H1 (cell line): Measurements from ENCODE around the gene AGBL4. TPM values are rescaled to one million over a fixed set of nuclear protein-coding genes. Genes with fewer than 3 reads are reported as not detected.

ENCODE experiments used
- CTCF ChIA-PET: fragments of 300-600 bp; sonication (Branson Sonifier 250); formaldehyde crosslinking; loops from one replicate; lab custom pipeline; 2021; ENCODE audit not compliant: partially characterized antibody; lab: Charles Lee
- POLR2A ChIA-PET: fragments of 300-600 bp; sonication (Branson Sonifier 250); formaldehyde crosslinking; loops from one replicate; lab custom pipeline; 2021; ENCODE audit warnings: inconsistent platforms; ENCODE audit not compliant: partially characterized antibody; lab: Charles Lee
- DNase-seq, 2 experiments: peaks; one replicate each; pipeline versions ENCODE4 v3.0.0 to v3.0.0-alpha.2; 2010 to 2022; ENCODE audit warnings: low spot score in 2 of 2, low read depth in 1 of 2, mixed read lengths in 1 of 2
- FAIRE-seq: peaks from 2 replicates; lab custom pipeline; 2011; peaks lifted over from hg19 to GRCh38; lab: Jason Lieb, UNC
- H2AFZ ChIP-seq: 2 replicates; pipeline ENCODE4 v1.8.1; 2012; ENCODE audit warnings: low read length, inconsistent platforms
- H2AK5ac ChIP-seq: 2 replicates; pipeline ENCODE4 v1.6.1; 2013; ENCODE audit warnings: low read depth, low read length
- H2BK120ac ChIP-seq: replicated peaks from 2 replicates; pipeline ENCODE3; 2013; ENCODE audit warnings: low read depth, low read length, inconsistent platforms
- H2BK12ac ChIP-seq: 2 replicates; pipeline ENCODE4 v1.6.1; 2013; ENCODE audit warnings: low read depth, low read length
- H2BK15ac ChIP-seq: 2 replicates; pipeline ENCODE4 v1.6.1; 2013; ENCODE audit warnings: low read length
- H2BK20ac ChIP-seq: 2 replicates; pipeline ENCODE4 v1.6.1; 2013; ENCODE audit warnings: low read length
- H2BK5ac ChIP-seq: 2 replicates; pipeline ENCODE4 v1.6.1; 2013; ENCODE audit warnings: low read depth, low read length
- H3K14ac ChIP-seq: 2 replicates; pipeline ENCODE4 v1.6.1; 2013; ENCODE audit warnings: inconsistent platforms; ENCODE audit not compliant: insufficient read length
- H3K18ac ChIP-seq: 2 replicates; pipeline ENCODE4 v1.6.1; 2013; ENCODE audit warnings: low read length; ENCODE audit errors: extremely low read depth
- H3K23ac ChIP-seq: 2 replicates; pipeline ENCODE4 v1.6.1; 2013; ENCODE audit warnings: inconsistent platforms; ENCODE audit not compliant: insufficient read length
- H3K23me2 ChIP-seq: 2 replicates; pipeline ENCODE4 v1.6.1; 2013; ENCODE audit warnings: low read depth, low read length
- H3K27ac ChIP-seq: 2 replicates; pipeline ENCODE4 v1.6.1; 2011; ENCODE audit warnings: low read depth, low read length, inconsistent platforms
- H3K27me3 ChIP-seq, 4 experiments: replicated peaks in 1 of 4; 1 replicate in 1 of 4; 2 replicates in 3 of 4; pipeline versions ENCODE4 v1.6.1 to v1.8.1; 2011 to 2013; ENCODE audit warnings: low read length in 3 of 4, mild to moderate bottlenecking in 3 of 4, inconsistent platforms in 2 of 4, mixed read lengths in 2 of 4, moderate library complexity in 1 of 4; ENCODE audit not compliant: control insufficient read depth in 3 of 4, insufficient read depth in 3 of 4; ENCODE audit errors: extremely low read depth in 1 of 4
- H3K36me3 ChIP-seq, 4 experiments: 2 replicates each; pipeline versions ENCODE4 v1.6.1 to v1.8.1; 2011 to 2013; ENCODE audit warnings: mild to moderate bottlenecking in 4 of 4, low read length in 3 of 4, moderate library complexity in 2 of 4, control low read depth in 1 of 4, inconsistent platforms in 1 of 4; ENCODE audit not compliant: insufficient read depth in 4 of 4, control insufficient read depth in 2 of 4
- H3K4ac ChIP-seq: replicated peaks from 2 replicates; pipeline ENCODE3; 2013; ENCODE audit warnings: low read length, low read depth, mixed read lengths, inconsistent platforms; ENCODE audit not compliant: insufficient read length
- H3K4me1 ChIP-seq, 4 experiments: replicated peaks in 1 of 4; 1 replicate in 1 of 4; 2 replicates in 3 of 4; pipeline versions ENCODE4 v1.6.1 to v1.8.1; 2011 to 2013; ENCODE audit warnings: low read length in 3 of 4, inconsistent platforms in 2 of 4, mixed read lengths in 1 of 4; ENCODE audit not compliant: insufficient read depth in 4 of 4, control insufficient read depth in 3 of 4
- H3K4me2 ChIP-seq, 2 experiments: 2 replicates each; pipeline versions ENCODE4 v1.6.1 to v1.8.1; 2011 to 2013; ENCODE audit warnings: low read depth in 2 of 2, low read length in 2 of 2, control low read depth in 1 of 2, inconsistent platforms in 1 of 2, mild to moderate bottlenecking in 1 of 2; ENCODE audit not compliant: insufficient read depth in 1 of 2
- H3K4me3 ChIP-seq, 4 experiments: fragments of 200-600, 300-600 bp in 1 of 4; sonication (generic), shearing (Covaris generic), sonication (Bioruptor Twin) in 1 of 4; 2 replicates each; pipeline versions ENCODE4 v1.5.1 to v1.8.1; 2011 to 2016; ENCODE audit warnings: low read length in 4 of 4, low read depth in 3 of 4, control low read depth in 2 of 4, inconsistent platforms in 2 of 4, mild to moderate bottlenecking in 2 of 4, mixed read lengths in 1 of 4, moderate library complexity in 1 of 4; ENCODE audit not compliant: insufficient read depth in 2 of 4; ENCODE audit errors: extremely low read depth in 1 of 4
- H3K56ac ChIP-seq: replicated peaks from 2 replicates; pipeline ENCODE3; 2013; ENCODE audit warnings: low read depth, mild to moderate bottlenecking, mixed read lengths, low read length, inconsistent platforms; ENCODE audit not compliant: insufficient read length
- H3K79me1 ChIP-seq: 2 replicates; pipeline ENCODE4 v1.6.1; 2013; ENCODE audit warnings: low read depth, low read length, control low read depth
- H3K79me2 ChIP-seq, 2 experiments: 2 replicates each; pipeline versions ENCODE4 v1.6.1 to v1.8.1; 2012 to 2013; ENCODE audit warnings: low read length in 2 of 2, mild to moderate bottlenecking in 2 of 2, inconsistent platforms in 1 of 2; ENCODE audit not compliant: insufficient read depth in 2 of 2, control insufficient read depth in 1 of 2
- H3K9ac ChIP-seq, 4 experiments: replicated peaks in 1 of 4; 1 replicate in 1 of 4; 2 replicates in 3 of 4; pipeline versions ENCODE4 v1.6.1 to v1.8.1; 2011 to 2013; ENCODE audit warnings: low read depth in 3 of 4, low read length in 3 of 4, control low read depth in 2 of 4, mild to moderate bottlenecking in 2 of 4, moderate library complexity in 2 of 4, inconsistent platforms in 1 of 4; ENCODE audit errors: extremely low read depth in 1 of 4
- H3K9me3 ChIP-seq, 2 experiments: 2 replicates each; pipeline versions ENCODE4 v1.6.1 to v1.8.1; 2012 to 2013; ENCODE audit warnings: mild to moderate bottlenecking in 2 of 2, moderate library complexity in 2 of 2, control low read depth in 1 of 2, inconsistent platforms in 1 of 2, low read depth in 1 of 2, low read length in 1 of 2, mixed read lengths in 1 of 2; ENCODE audit not compliant: insufficient read depth in 2 of 2
- H4K20me1 ChIP-seq, 2 experiments: replicated peaks in 1 of 2; 2 replicates each; pipeline versions ENCODE3 to v1.8.1; 2011 to 2013; ENCODE audit warnings: inconsistent platforms in 2 of 2, low read length in 2 of 2, mild to moderate bottlenecking in 1 of 2; ENCODE audit not compliant: insufficient read depth in 2 of 2, control insufficient read depth in 1 of 2
- H4K5ac ChIP-seq: 2 replicates; pipeline ENCODE4 v1.6.1; 2013; ENCODE audit warnings: low read length, low read depth, mixed read lengths, inconsistent platforms; ENCODE audit not compliant: insufficient read length
- H4K8ac ChIP-seq: 2 replicates; pipeline ENCODE4 v1.8.0; 2013; ENCODE audit warnings: mild to moderate bottlenecking, moderate library complexity, low read length, inconsistent platforms; ENCODE audit not compliant: insufficient read depth; ENCODE audit errors: extremely low read depth
- H4K91ac ChIP-seq: replicated peaks from 2 replicates; pipeline ENCODE3; 2013; ENCODE audit warnings: low read length, mixed read lengths, inconsistent platforms; ENCODE audit not compliant: insufficient read length
- ASH2L ChIP-seq: fragments of 200-600, 300-600 bp; sonication (generic); IDR thresholded peaks from one replicate; pipeline ENCODE4 v1.7.1; 2017; ENCODE audit warnings: low read length
- CTBP2 ChIP-seq: IDR thresholded peaks from 2 replicates; pipeline ENCODE4 v1.7.0; 2011; ENCODE audit warnings: borderline replicate concordance, mild to moderate bottlenecking, moderate library complexity, mixed read lengths, low read length; ENCODE audit not compliant: insufficient read depth, insufficient read length
- EGR1 ChIP-seq: IDR thresholded peaks from 2 replicates; pipeline ENCODE4 v1.6.1; 2011; ENCODE audit warnings: low read depth, low read length, borderline replicate concordance
- GTF2F1 ChIP-seq: IDR thresholded peaks from 2 replicates; pipeline ENCODE4 v1.6.1; 2012; ENCODE audit warnings: low read depth, low read length, improper control_type of control experiment, borderline replicate concordance
- KDM4A ChIP-seq: IDR thresholded peaks from one replicate; pipeline ENCODE4 v1.7.1; 2012; ENCODE audit warnings: low read depth, mild to moderate bottlenecking, moderate library complexity, low read length, inconsistent platforms; ENCODE audit not compliant: severe bottlenecking
- MAFK ChIP-seq: IDR thresholded peaks from 2 replicates; pipeline ENCODE4 v1.6.1; 2012; ENCODE audit warnings: low read depth, mild to moderate bottlenecking, improper control_type of control experiment, low read length
- NRF1 ChIP-seq: IDR thresholded peaks from 2 replicates; pipeline ENCODE4 v1.6.1; 2011; ENCODE audit warnings: mild to moderate bottlenecking, low read depth, low read length, improper control_type of control experiment
- RAD21 ChIP-seq, 2 experiments: IDR thresholded peaks in 1 of 2; conservative IDR thresholded peaks in 1 of 2; 2 replicates each; pipeline ENCODE4 v1.6.1; 2011; ENCODE audit warnings: low read depth in 2 of 2, low read length in 2 of 2, improper control_type of control experiment in 1 of 2, inconsistent platforms in 1 of 2, mild to moderate bottlenecking in 1 of 2, moderate library complexity in 1 of 2
- RNF2 ChIP-seq: fragments of 200-900, 300-1000 bp; sonication (generic); IDR thresholded peaks from 2 replicates; pipeline ENCODE4 v1.7.1; 2016; ENCODE audit warnings: borderline replicate concordance, low read depth, mild to moderate bottlenecking, antibody characterized with exemption, low read length; ENCODE audit not compliant: poor library complexity, severe bottlenecking; ENCODE audit errors: missing control alignments
- RXRA ChIP-seq: IDR thresholded peaks from 2 replicates; pipeline ENCODE4 v1.6.1; 2011; ENCODE audit warnings: low read depth, mild to moderate bottlenecking, low read length, moderate library complexity; ENCODE audit not compliant: insufficient read depth
- SIN3A ChIP-seq, 2 experiments: IDR thresholded peaks in 1 of 2; conservative IDR thresholded peaks in 1 of 2; 2 replicates each; pipeline ENCODE4 v1.6.1; 2011 to 2012; ENCODE audit warnings: low read length in 2 of 2, improper control_type of control experiment in 1 of 2, low read depth in 1 of 2, mild to moderate bottlenecking in 1 of 2
- SIX5 ChIP-seq: IDR thresholded peaks from 2 replicates; pipeline ENCODE4 v1.6.1; 2011; ENCODE audit warnings: mild to moderate bottlenecking, low read depth, low read length
- SP2 ChIP-seq: IDR thresholded peaks from 2 replicates; pipeline ENCODE4 v1.6.1; 2012; ENCODE audit warnings: mild to moderate bottlenecking, low read length, inconsistent platforms
- TBP ChIP-seq: IDR thresholded peaks from 2 replicates; pipeline ENCODE4 v1.6.1; 2011; ENCODE audit warnings: low read depth, low read length, improper control_type of control experiment
- polyA plus RNA-seq, 7 experiments: library from polyadenylated mRNA; depleted of rRNA in 3 of 7; stranded (reverse) in 5 of 7; unstranded in 2 of 7; fragments of >200 nt in 5 of 7; fragments of 200-250 nt in 2 of 7; gene quantifications; 1 replicate in 5 of 7; 2 replicates in 1 of 7; 4 replicates in 1 of 7; pipeline versions ENCODE4 v1.2.1 to v1.2.3, GENCODE V29; 2011 to 2013; ENCODE audit warnings: missing spikeins in 2 of 7, mixed read lengths in 2 of 7
- total RNA-seq: library from RNA; stranded (reverse); fragmentation: NEBNext Ultra II Directional; extraction: Animal tissue kit (Norgen Biotek cat#: 25700); gene quantifications from 2 replicates; pipeline ENCODE4 v1.2.1, GENCODE V29; 2021

AGBL4 gene
- total and polyA plus RNA-seq, 2 of the 8 experiments (the other 6 are each of a cell fraction or from before 2014, with no cell fraction given), result 0.41 to 0.45 TPM

GRCh38 chr1:48543854-48544253 is 1479.9 kb downstream of the AGBL4 start:
- H3K27ac ChIP-seq, result no peak overlapping the region
- H3K4me1 ChIP-seq, result no peaks in the 10 kb centered on the region
- H4K20me1 ChIP-seq, result no peaks in the 10 kb centered on the region
- H2BK120ac ChIP-seq, result no peak overlapping the region
- H3K4ac ChIP-seq, result no peak overlapping the region
- no peak overlapping the region for H2BK5ac ChIP-seq
- ChIA-PET CTCF (interaction anchor here (1.4 to 1.7 kb wide), 2 partner anchors 9 to 13 kb away, joined by 4 to 5 read pairs; no protein-coding TSS in a partner anchor), POLR2A (no interaction called here)
- H2AFZ ChIP-seq, result no peak overlapping the region
- H3K23ac ChIP-seq, result no peak overlapping the region
- H2AK5ac ChIP-seq, result no peak overlapping the region
- H3K79me2 ChIP-seq, result no peaks in the 10 kb centered on the region
- no peak overlapping the region for H2BK12ac ChIP-seq
- no peak overlapping the region for H3K56ac ChIP-seq
- no peaks in the 10 kb centered on the region for H3K79me1 ChIP-seq
- H3K9me3 ChIP-seq, result no peaks in the 10 kb centered on the region
- no peak overlapping the region for H3K14ac ChIP-seq
- H4K8ac ChIP-seq, result no peak overlapping the region; the same call in 1 of the 2 replicates
- peaks cover 2% of the 10 kb centered on the region; the same call in 1 of the 2 replicates for H3K23me2 ChIP-seq
- no peak overlapping the region for H2BK15ac ChIP-seq
- no peak overlapping the region for H2BK20ac ChIP-seq
- no peak overlapping the region for H3K4me2 ChIP-seq
- no peak overlapping the region for H3K4me3 ChIP-seq
- FAIRE-seq, result no peak
- no peak overlapping the region for H4K5ac ChIP-seq
- DNase-seq, result no peak
- H3K36me3 ChIP-seq, result no peaks in the 10 kb centered on the region
- no peak overlapping the region for H4K91ac ChIP-seq
- 0 out of 7 replicates have a peak, but pooled peaks cover 0 to 2% (median 0%) of the 10 kb centered on the region in 4 experiments for H3K27me3 ChIP-seq
- H3K9ac ChIP-seq, result no peak overlapping the region
- no peak overlapping the region for H3K18ac ChIP-seq
- TF ChIP-seq RAD21 (IDR thresholded peaks at IDR 0.05 in 1 of 2, conservative IDR thresholded peaks at IDR 0.05 in 1 of 2; ENCODE audit: low read depth in 2 of 2, low read length in 2 of 2) (no peak), SP2 (no peak), NRF1 (no peak), TBP (no peak), GTF2F1 (no peak), SIX5 (no peak), CTBP2 (no peak), MAFK (no peak), ASH2L (no peak), EGR1 (no peak), RXRA (no peak), RNF2 (no peak), SIN3A (conservative IDR thresholded peaks at IDR 0.05 in 1 of 2, IDR thresholded peaks at IDR 0.05 in 1 of 2; ENCODE audit: low read depth in 1 of 2, low read length in 2 of 2) (no peak), KDM4A (no peak)
